IMR-90 (cell line): ENCODE data around the gene NUP54. TPM values are rescaled to one million over a fixed set of nuclear protein-coding genes. Genes with fewer than 3 reads are reported as not detected.

Source experiments
- ATAC-seq: fragments of 200-7000 bp; cut with Tn5 transposase; 2 replicates; pipeline ENCODE4 v1.9.1; 2020; ENCODE audit warnings: low read depth, mild to moderate bottlenecking, moderate library complexity
- BruUV-seq: library from RNA; stranded (reverse); fragments of 400-500 nt; replicated peaks from 2 replicates; lab custom pipeline; 2021; lab: Mats Ljungman, UMichigan
- CTCF ChIA-PET: fragments of 300-600 bp; formaldehyde crosslinking; extraction: SDS; loops from one replicate; lab custom pipeline; 2021; ENCODE audit warnings: antibody characterized with exemption; lab: Yijun Ruan, JAX
- POLR2A ChIA-PET: fragments of 300-600 bp; sonication (Branson Sonifier 250); formaldehyde crosslinking; loops from one replicate; lab custom pipeline; 2022; ENCODE audit warnings: antibody characterized with exemption; ENCODE audit not compliant: unreplicated experiment; lab: Charles Lee
- DNase-seq: peaks from one replicate; pipeline ENCODE4 v3.0.0; 2013
- H2AFZ ChIP-seq: replicated peaks from 2 replicates; pipeline ENCODE3; 2013; ENCODE audit warnings: low read length, mild to moderate bottlenecking; ENCODE audit not compliant: poor library complexity
- H2AK5ac ChIP-seq: 2 replicates; pipeline ENCODE4 v1.6.1; 2013; ENCODE audit warnings: low read depth, low read length, inconsistent platforms
- H2AK9ac ChIP-seq: replicated peaks from 2 replicates; pipeline ENCODE3; 2013; ENCODE audit warnings: mild to moderate bottlenecking, low read depth, low read length, moderate library complexity; ENCODE audit not compliant: poor library complexity
- H2BK120ac ChIP-seq: 2 replicates; pipeline ENCODE4 v1.6.1; 2013; ENCODE audit warnings: low read depth, low read length, inconsistent platforms
- H2BK15ac ChIP-seq: 3 replicates; pipeline ENCODE4 v1.6.1; 2013; ENCODE audit warnings: low read depth, low read length, inconsistent platforms
- H2BK20ac ChIP-seq: 2 replicates; pipeline ENCODE4 v1.6.1; 2013; ENCODE audit warnings: low read depth, mild to moderate bottlenecking, inconsistent platforms, low read length, moderate library complexity
- H2BK5ac ChIP-seq: 2 replicates; pipeline ENCODE4 v1.6.1; 2013; ENCODE audit warnings: mild to moderate bottlenecking, low read depth, low read length, inconsistent platforms; ENCODE audit not compliant: poor library complexity, severe bottlenecking
- H3K14ac ChIP-seq: replicated peaks from 2 replicates; pipeline ENCODE4 v1.6.1; 2013; ENCODE audit warnings: low read depth, low read length, inconsistent platforms
- H3K18ac ChIP-seq: 2 replicates; pipeline ENCODE4 v1.6.1; 2013; ENCODE audit warnings: low read depth, low read length, control low read depth
- H3K23ac ChIP-seq: 2 replicates; pipeline ENCODE4 v1.6.1; 2013; ENCODE audit warnings: low read depth, low read length, inconsistent platforms
- H3K27ac ChIP-seq: 2 replicates; pipeline ENCODE4 v1.5.1; 2013; ENCODE audit warnings: mild to moderate bottlenecking, control low read depth, low read length; ENCODE audit not compliant: insufficient read depth
- H3K27me3 ChIP-seq: 2 replicates; pipeline ENCODE4 v1.6.1; 2013; ENCODE audit warnings: low read length; ENCODE audit not compliant: control insufficient read depth, insufficient read depth
- H3K36me3 ChIP-seq: 2 replicates; pipeline ENCODE4 v1.6.1; 2013; ENCODE audit warnings: low read length, mixed read lengths; ENCODE audit not compliant: control insufficient read depth, insufficient read depth
- H3K4ac ChIP-seq: 2 replicates; pipeline ENCODE4 v1.6.1; 2013; ENCODE audit warnings: low read depth, low read length, inconsistent platforms
- H3K4me1 ChIP-seq: 2 replicates; pipeline ENCODE4 v1.6.1; 2013; ENCODE audit warnings: low read length, mixed read lengths; ENCODE audit not compliant: control insufficient read depth, insufficient read depth
- H3K4me2 ChIP-seq: 2 replicates; pipeline ENCODE4 v1.6.1; 2013; ENCODE audit warnings: low read depth, mild to moderate bottlenecking, control low read depth, low read length, moderate library complexity
- H3K4me3 ChIP-seq: 2 replicates; pipeline ENCODE4 v1.5.1; 2013; ENCODE audit warnings: low read depth, mild to moderate bottlenecking, control low read depth, low read length, moderate library complexity; ENCODE audit not compliant: insufficient read depth
- H3K56ac ChIP-seq: 2 replicates; pipeline ENCODE4 v1.6.1; 2013; ENCODE audit warnings: low read length, inconsistent platforms; ENCODE audit not compliant: insufficient read depth; ENCODE audit errors: extremely low read depth
- H3K79me1 ChIP-seq, 2 experiments: 2 replicates each; pipeline ENCODE4 v1.6.1; 2013; ENCODE audit warnings: low read length in 2 of 2, inconsistent platforms in 1 of 2, low read depth in 1 of 2
- H3K9ac ChIP-seq: 2 replicates; pipeline ENCODE4 v1.6.1; 2013; ENCODE audit warnings: low read depth, low read length, control low read depth
- H3K9me1 ChIP-seq: 2 replicates; pipeline ENCODE4 v1.6.1; 2013; ENCODE audit warnings: low read length, inconsistent platforms; ENCODE audit not compliant: insufficient read depth
- H3K9me3 ChIP-seq: 2 replicates; pipeline ENCODE4 v1.6.1; 2013; ENCODE audit warnings: low read length; ENCODE audit not compliant: control insufficient read depth, insufficient read depth
- H4K20me1 ChIP-seq: 2 replicates; pipeline ENCODE4 v1.6.1; 2013; ENCODE audit warnings: low read length, inconsistent platforms; ENCODE audit not compliant: insufficient read depth
- H4K5ac ChIP-seq: 2 replicates; pipeline ENCODE4 v1.6.1; 2013; ENCODE audit warnings: mild to moderate bottlenecking, low read depth, low read length, control low read depth
- H4K8ac ChIP-seq, 2 experiments: 2 replicates each; pipeline ENCODE4 v1.6.1; 2013; ENCODE audit warnings: low read depth in 2 of 2, low read length in 2 of 2, control low read depth in 1 of 2, inconsistent platforms in 1 of 2
- H4K91ac ChIP-seq: 2 replicates; pipeline ENCODE4 v1.6.1; 2013; ENCODE audit warnings: low read depth, low read length, inconsistent platforms; ENCODE audit not compliant: insufficient read depth
- CHD1 ChIP-seq: IDR thresholded peaks from 2 replicates; pipeline ENCODE4 v1.6.1; 2012; ENCODE audit warnings: low read depth, low read length, improper control_type of control experiment
- CTCF ChIP-seq: conservative IDR thresholded peaks from 2 replicates; pipeline ENCODE4 v1.5.1; 2012; ENCODE audit warnings: mild to moderate bottlenecking, low read depth, low read length, improper control_type of control experiment
- MAFK ChIP-seq: IDR thresholded peaks from 2 replicates; pipeline ENCODE4 v1.6.1; 2012; ENCODE audit warnings: low read depth, low read length, improper control_type of control experiment
- MAZ ChIP-seq: IDR thresholded peaks from 2 replicates; pipeline ENCODE4 v1.6.1; 2012; ENCODE audit warnings: low read depth, mild to moderate bottlenecking, low read length, improper control_type of control experiment, moderate library complexity, borderline replicate concordance
- POLR2A ChIP-seq: IDR thresholded peaks from 2 replicates; pipeline ENCODE4 v1.6.1; 2012; ENCODE audit warnings: mild to moderate bottlenecking, low read depth, low read length
- WGBS, 2 experiments: methylation state at CpG; one replicate each; pipeline versions ENCODE4 v1.1.5 to v1.1.7; 2013; ENCODE audit warnings: missing lambda C conversion rate in 2 of 2; ENCODE audit not compliant: insufficient read length in 1 of 2; ENCODE audit errors: extremely low coverage in 2 of 2; 5-methylcytosine and 5-hydroxymethylcytosine counted together
- dilution Hi-C: fragments of 300-500 bp; cut with HindIII; formaldehyde crosslinking; loops from one replicate; pipeline ENCODE4 v1.14.3; 2018; ENCODE audit warnings: low sequenced_read_pairs; ENCODE audit not compliant: unreplicated experiment
- in situ Hi-C: fragments of 300-500 bp; cut with MboI; formaldehyde crosslinking; loops from 3 replicates; pipeline ENCODE4 v1.14.3; 2019; ENCODE audit warnings: low sequenced_read_pairs, inconsistent platforms, mixed read lengths
- intact Hi-C: fragments of 100-400 bp; cut with micrococcal nuclease; formaldehyde crosslinking; loops from 2 replicates; pipeline ENCODE4 v1.10.0; 2022
- polyA plus RNA-seq, 3 experiments: library from polyadenylated mRNA; depleted of rRNA; stranded (reverse); fragments of >200 nt; gene quantifications; 2 replicates each; pipeline ENCODE4 v1.2.3, GENCODE V29; 2012; ENCODE audit warnings: low replicate concordance in 1 of 3
- total RNA-seq: library from RNA; depleted of rRNA; stranded (reverse); fragments of >200 nt; gene quantifications from 2 replicates; pipeline ENCODE4 v1.2.3, GENCODE V29; 2012

The NUP54 gene
- total and polyA plus RNA-seq, 2 of the 4 experiments (the other 2 are of a cell fraction), result 24.6 to 44.4 TPM

- DNase-seq (no peak), ATAC-seq (no peak)
- no peak overlapping the region for H3K23ac ChIP-seq
- H2AK9ac ChIP-seq, result no peak overlapping the region
- H4K20me1 ChIP-seq, result no peaks in the 10 kb centered on the region
- no peak overlapping the region for H2AK5ac ChIP-seq
- WGBS, 2 experiments, result 80% methylated on average over 1 of the region's 5 CpGs; no CpG with 5 or more reads in 1 of the 2 experiments
- no peak overlapping the region for H3K18ac ChIP-seq
- no peak overlapping the region for H4K5ac ChIP-seq
- TF ChIP-seq MAZ (no peak), POLR2A (no peak), CTCF (no peak), CHD1 (no peak), MAFK (no peak)
- H2BK120ac ChIP-seq, result no peak overlapping the region
- H3K9ac ChIP-seq, result no peak overlapping the region
- H4K8ac ChIP-seq, result no peak overlapping the region
- H3K9me1 ChIP-seq, result no peaks in the 10 kb centered on the region
- H3K4me1 ChIP-seq, result no peaks in the 10 kb centered on the region
- no peak overlapping the region for H3K4ac ChIP-seq
- no peak overlapping the region for H2BK15ac ChIP-seq
- H3K4me2 ChIP-seq, result no peak overlapping the region
- H3K56ac ChIP-seq, result no peak overlapping the region
- H4K91ac ChIP-seq, result no peak overlapping the region
- no peaks in the 10 kb centered on the region for H3K27me3 ChIP-seq
- H3K14ac ChIP-seq, result no peak overlapping the region
- H2BK5ac ChIP-seq, result no peak overlapping the region
- H3K9me3 ChIP-seq, result no peaks in the 10 kb centered on the region
- no peak overlapping the region for H3K27ac ChIP-seq
- in situ Hi-C loops (no loop called here), dilution Hi-C loops (no loop called here), intact Hi-C loops (no loop called here)
- CTCF ChIA-PET, result no interaction called here
- peaks cover 21% of the 10 kb centered on the region for H3K36me3 ChIP-seq
- no peak overlapping the region for H3K4me3 ChIP-seq
- H2AFZ ChIP-seq, result no peak overlapping the region
- no peak overlapping the region for H2BK20ac ChIP-seq
- no peaks in the 10 kb centered on the region; a peak in 1 of 4 replicates for H3K79me1 ChIP-seq
- POLR2A ChIA-PET, result no interaction called here
- no TSS peak for BruUV-seq
Observed at GRCh38 chr4:76117536-76117935, 30.7 kb downstream of the NUP54 start.
